ENCODE results near the gene RNASEH2B.

RNASEH2B gene

GRCh38 chr13:50942630-50943311 lies 33.2 kb downstream of the RNASEH2B start:
- DNase-seq: no peak

GRCh38 chr13:50945669-50946068 lies 36.1 kb downstream of the RNASEH2B start:
- no peak for DNase-seq

- no peak for DNase-seq
Measured at GRCh38 chr13:50948601-50949000, 39.0 kb downstream of the RNASEH2B start.

- no peak for DNase-seq
Measured at GRCh38 chr13:50950849-50951248, 41.3 kb downstream of the RNASEH2B start.

GRCh38 chr13:50951366-50951765 lies 41.8 kb downstream of the RNASEH2B start:
- no peak for DNase-seq

- no peak for DNase-seq
Measured at GRCh38 chr13:50955241-50955640, 45.6 kb downstream of the RNASEH2B start.

GRCh38 chr13:50955798-50956197 lies 46.2 kb downstream of the RNASEH2B start:
- DNase-seq: no peak

GRCh38 chr13:50957620-50958019 lies 48.0 kb downstream of the RNASEH2B start:
- DNase-seq: no peak

- DNase-seq: no peak
Measured at GRCh38 chr13:50969691-50970090, 60.1 kb downstream of the RNASEH2B start.

GRCh38 chr13:50970956-50971355 lies 61.4 kb downstream of the RNASEH2B start:
- no peak for DNase-seq

GRCh38 chr13:50974268-50974667 lies 64.7 kb downstream of the RNASEH2B start:
- no peak for DNase-seq

GRCh38 chr13:50979187-50979586 lies 69.6 kb downstream of the RNASEH2B start:
- no peak for DNase-seq

- no peak for DNase-seq
Measured at GRCh38 chr13:50981686-50982085, 72.1 kb downstream of the RNASEH2B start.

- DNase-seq: no peak
Measured at GRCh38 chr13:50989476-50989875, 79.9 kb downstream of the RNASEH2B start.

GRCh38 chr13:50990065-50990817 lies 80.7 kb downstream of the RNASEH2B start:
- DNase-seq: no peak

- DNase-seq: no peak
Measured at GRCh38 chr13:50990818-50991506, 81.4 kb downstream of the RNASEH2B start.

- no peak for DNase-seq
Measured at GRCh38 chr13:50991579-50992521, 82.3 kb downstream of the RNASEH2B start.

GRCh38 chr13:50993371-50993770 lies 83.8 kb downstream of the RNASEH2B start:
- no peak for DNase-seq

- DNase-seq: no peak
Measured at GRCh38 chr13:50993934-50994333, 84.3 kb downstream of the RNASEH2B start.

GRCh38 chr13:50994651-50995050 lies 85.1 kb downstream of the RNASEH2B start:
- no peak for DNase-seq

- no peak for DNase-seq
Measured at GRCh38 chr13:50995854-50996253, 86.3 kb downstream of the RNASEH2B start.

GRCh38 chr13:50998326-50998725 lies 88.7 kb downstream of the RNASEH2B start:
- no peak for DNase-seq

GRCh38 chr13:50999641-51000040 lies 90.0 kb downstream of the RNASEH2B start:
- no peak for DNase-seq

All from stimulated activated CD4-positive, alpha-beta T cell treated with anti-CD3 and anti-CD28 coated beads, Interleukin-2, amount 100 ng/mL, for 24 hours (primary cell).